Measurements from ENCODE around the gene SLC25A22. TPM values are rescaled to one million over a fixed set of nuclear protein-coding genes. Genes with fewer than 3 reads are reported as not detected.
A peak's percentile ranks its signal among the peaks of the same experiment; 100 is the strongest.

The SLC25A22 gene
- total RNA-seq, 1 experiment from 2014 or later: 31.8 TPM

GRCh38 chr11:823441-824291, 25.6 kb upstream of the SLC25A22 start:
- Mint-ChIP-seq H3K9me3 (ENCODE audit: unreplicated experiment) (no peaks in the 10 kb centered on the region), H3K27me3 (ENCODE audit: insufficient read depth, unreplicated experiment) (no peaks in the 10 kb centered on the region), H3K4me3 (ENCODE audit: unreplicated experiment) (no peak overlapping the region), H3K27ac (ENCODE audit: unreplicated experiment) (no peak overlapping the region), H3K36me3 (ENCODE audit: insufficient read depth, unreplicated experiment) (peaks cover 43% of the 10 kb centered on the region), H3K4me1 (ENCODE audit: low read depth, unreplicated experiment) (peaks cover 13% of the 10 kb centered on the region)
- Histone ChIP-seq H3K4me3 (ENCODE audit: low read depth, low read length) (no peak overlapping the region), H3K9me3 (no peaks in the 10 kb centered on the region), H3K27me3 (replicated peaks; ENCODE audit: control insufficient read depth, insufficient read depth, low read length) (no peaks in the 10 kb centered on the region), H3K4me1 (peaks cover 48% of the 10 kb centered on the region), H3K36me3 (ENCODE audit: control insufficient read depth, insufficient read depth, low read length) (peaks cover 2% of the 10 kb centered on the region)
- BruUV-seq (replicated peaks): no TSS peak
- POLR2A ChIA-PET: no interaction called here
- intact Hi-C loops (cut with micrococcal nuclease; ENCODE audit: unreplicated experiment): no loop called here
- TF ChIP-seq, protein P1, sequence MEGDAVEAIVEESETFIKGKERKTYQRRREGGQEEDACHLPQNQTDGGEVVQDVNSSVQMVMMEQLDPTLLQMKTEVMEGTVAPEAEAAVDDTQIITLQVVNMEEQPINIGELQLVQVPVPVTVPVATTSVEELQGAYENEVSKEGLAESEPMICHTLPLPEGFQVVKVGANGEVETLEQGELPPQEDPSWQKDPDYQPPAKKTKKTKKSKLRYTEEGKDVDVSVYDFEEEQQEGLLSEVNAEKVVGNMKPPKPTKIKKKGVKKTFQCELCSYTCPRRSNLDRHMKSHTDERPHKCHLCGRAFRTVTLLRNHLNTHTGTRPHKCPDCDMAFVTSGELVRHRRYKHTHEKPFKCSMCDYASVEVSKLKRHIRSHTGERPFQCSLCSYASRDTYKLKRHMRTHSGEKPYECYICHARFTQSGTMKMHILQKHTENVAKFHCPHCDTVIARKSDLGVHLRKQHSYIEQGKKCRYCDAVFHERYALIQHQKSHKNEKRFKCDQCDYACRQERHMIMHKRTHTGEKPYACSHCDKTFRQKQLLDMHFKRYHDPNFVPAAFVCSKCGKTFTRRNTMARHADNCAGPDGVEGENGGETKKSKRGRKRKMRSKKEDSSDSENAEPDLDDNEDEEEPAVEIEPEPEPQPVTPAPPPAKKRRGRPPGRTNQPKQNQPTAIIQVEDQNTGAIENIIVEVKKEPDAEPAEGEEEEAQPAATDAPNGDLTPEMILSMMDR (IDR thresholded peaks at IDR 0.05; ENCODE audit: insufficient read depth in 1 of 2, low read depth in 1 of 2, low read length in 1 of 2, severe bottlenecking in 1 of 2, unreplicated experiment in 1 of 2): no peak
- no peak for DNase-seq
- CTCF ChIA-PET: interaction anchor here (0.6 kb wide), 1 partner anchor 12 kb away, joined by 4 read pairs; no protein-coding TSS in a partner anchor

GRCh38 chr11:821512-822371, 23.7 kb upstream of the SLC25A22 start:
- DNase-seq: no peak
- no peak overlapping the region for H3K27ac Mint-ChIP-seq (ENCODE audit: unreplicated experiment)
- ChIA-PET POLR2A (no interaction called here), CTCF (no interaction called here)
- peaks cover 44% of the 10 kb centered on the region for H3K4me1 ChIP-seq
- BruUV-seq (replicated peaks): no TSS peak
- H3K27me3 Mint-ChIP-seq (ENCODE audit: insufficient read depth, unreplicated experiment): no peaks in the 10 kb centered on the region
- H3K9me3 ChIP-seq: no peaks in the 10 kb centered on the region
- no peaks in the 10 kb centered on the region for H3K4me1 Mint-ChIP-seq (ENCODE audit: low read depth, unreplicated experiment)
- no peak overlapping the region for H3K4me3 ChIP-seq (ENCODE audit: low read depth, low read length)
- peaks cover 49% of the 10 kb centered on the region for H3K36me3 Mint-ChIP-seq (ENCODE audit: insufficient read depth, unreplicated experiment)
- H3K4me3 Mint-ChIP-seq (ENCODE audit: unreplicated experiment): peak overlapping the region; percentile 76
- TF ChIP-seq, protein P1 (IDR thresholded peaks at IDR 0.05; ENCODE audit: insufficient read depth in 1 of 2, low read depth in 1 of 2, low read length in 1 of 2, severe bottlenecking in 1 of 2, unreplicated experiment in 1 of 2): no peak
- peaks cover 2% of the 10 kb centered on the region for H3K36me3 ChIP-seq (ENCODE audit: control insufficient read depth, insufficient read depth, low read length)
- intact Hi-C loops (cut with micrococcal nuclease; ENCODE audit: unreplicated experiment): no loop called here
- H3K27me3 ChIP-seq (replicated peaks; ENCODE audit: control insufficient read depth, insufficient read depth, low read length): no peaks in the 10 kb centered on the region
- no peaks in the 10 kb centered on the region for H3K9me3 Mint-ChIP-seq (ENCODE audit: unreplicated experiment)
